Measurements from ENCODE around the gene UNC80. TPM values are rescaled to one million over a fixed set of nuclear protein-coding genes. Genes with fewer than 3 reads are reported as not detected.

Gene UNC80
- total and polyA plus RNA-seq, 2 donors from 2014 or later: 0.04 to 0.06 TPM

DNA sequence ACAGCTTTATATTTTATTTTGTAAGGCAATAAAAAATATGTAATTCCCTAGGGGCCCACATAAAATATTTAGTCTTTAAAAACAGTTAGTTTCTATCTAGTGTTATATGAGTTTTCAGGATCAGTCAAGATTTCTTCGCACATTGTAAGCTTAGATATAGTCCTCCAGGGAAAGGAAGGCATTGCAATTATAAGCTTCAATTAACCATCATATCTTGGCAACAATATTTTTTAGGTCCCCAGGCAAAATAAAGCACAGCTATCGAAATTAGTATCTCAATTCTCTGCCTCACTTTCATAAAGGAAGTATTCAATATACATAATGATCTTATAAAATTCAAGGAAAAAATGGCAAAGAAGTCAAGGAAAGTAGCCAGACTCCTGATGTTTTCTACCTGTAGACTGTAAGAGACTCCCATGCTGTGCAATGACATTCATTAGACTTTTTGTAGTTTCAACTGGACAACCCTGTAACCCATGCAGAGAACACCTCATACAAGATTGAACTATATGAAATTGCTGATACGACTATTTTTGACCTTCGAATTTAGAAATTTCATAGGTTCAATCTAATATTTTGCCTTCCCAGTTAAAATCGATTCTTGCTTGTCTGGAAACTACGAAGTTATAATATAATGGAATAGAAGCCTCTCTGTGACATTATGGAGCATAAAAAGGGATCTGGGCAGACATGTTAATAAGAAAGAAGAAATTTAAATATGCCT lies 96.8 kb downstream of the UNC80 start:
- H3K4me3 ChIP-seq (ENCODE audit: low read length in 3 of 3): no peak overlapping the region
- H3K9ac ChIP-seq (ENCODE audit: low read length in 3 of 3): no peak overlapping the region
- DNase-seq: no peak
- no peaks in the 10 kb centered on the region for H3K36me3 ChIP-seq (ENCODE audit: control insufficient read depth in 2 of 3, insufficient read depth in 3 of 3, low read length in 3 of 3)
- TF ChIP-seq, protein P1, sequence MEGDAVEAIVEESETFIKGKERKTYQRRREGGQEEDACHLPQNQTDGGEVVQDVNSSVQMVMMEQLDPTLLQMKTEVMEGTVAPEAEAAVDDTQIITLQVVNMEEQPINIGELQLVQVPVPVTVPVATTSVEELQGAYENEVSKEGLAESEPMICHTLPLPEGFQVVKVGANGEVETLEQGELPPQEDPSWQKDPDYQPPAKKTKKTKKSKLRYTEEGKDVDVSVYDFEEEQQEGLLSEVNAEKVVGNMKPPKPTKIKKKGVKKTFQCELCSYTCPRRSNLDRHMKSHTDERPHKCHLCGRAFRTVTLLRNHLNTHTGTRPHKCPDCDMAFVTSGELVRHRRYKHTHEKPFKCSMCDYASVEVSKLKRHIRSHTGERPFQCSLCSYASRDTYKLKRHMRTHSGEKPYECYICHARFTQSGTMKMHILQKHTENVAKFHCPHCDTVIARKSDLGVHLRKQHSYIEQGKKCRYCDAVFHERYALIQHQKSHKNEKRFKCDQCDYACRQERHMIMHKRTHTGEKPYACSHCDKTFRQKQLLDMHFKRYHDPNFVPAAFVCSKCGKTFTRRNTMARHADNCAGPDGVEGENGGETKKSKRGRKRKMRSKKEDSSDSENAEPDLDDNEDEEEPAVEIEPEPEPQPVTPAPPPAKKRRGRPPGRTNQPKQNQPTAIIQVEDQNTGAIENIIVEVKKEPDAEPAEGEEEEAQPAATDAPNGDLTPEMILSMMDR (IDR thresholded peaks at IDR 0.05; ENCODE audit: borderline replicate concordance, extremely low read depth, insufficient read depth): no peak
- no peaks in the 10 kb centered on the region for H3K4me1 ChIP-seq (ENCODE audit: control insufficient read depth in 2 of 3, insufficient read depth in 2 of 3, low read depth in 1 of 3, low read length in 3 of 3)
- intact Hi-C loops (cut with DNase I): no loop called here
- FAIRE-seq: no peak
- no peaks in the 10 kb centered on the region for H3K27me3 ChIP-seq (ENCODE audit: control insufficient read depth, insufficient read depth, low read length)
- no peaks in the 10 kb centered on the region for H3K9me3 ChIP-seq (ENCODE audit: control insufficient read depth in 2 of 3, insufficient read depth in 1 of 3, low read length in 3 of 3)
- H3K27ac ChIP-seq (ENCODE audit: low read depth in 2 of 2, low read length in 2 of 2): no peak overlapping the region

DNA sequence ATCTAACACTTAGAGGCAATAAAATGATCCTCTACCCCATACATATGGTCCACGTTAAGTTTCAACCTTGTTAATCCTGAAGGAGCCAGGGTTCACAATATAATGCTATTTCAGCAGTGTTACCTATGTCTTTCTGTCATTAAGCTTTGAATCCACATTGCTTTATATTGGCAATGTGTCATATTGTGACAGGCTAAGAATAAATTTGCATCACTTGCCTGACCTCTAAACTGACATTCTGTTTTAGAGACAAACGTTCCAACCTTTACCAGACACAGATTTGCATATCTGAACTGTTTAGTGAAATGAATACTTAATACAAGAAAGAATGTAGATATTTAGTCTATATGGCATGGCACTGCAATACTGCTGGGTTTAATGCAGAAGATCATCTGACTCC lies 98.4 kb downstream of the UNC80 start:
- FAIRE-seq (no peak), DNase-seq (no peak)
- H3K27ac ChIP-seq (ENCODE audit: low read depth in 2 of 2, low read length in 2 of 2): no peak overlapping the region
- no peaks in the 10 kb centered on the region for H3K36me3 ChIP-seq (ENCODE audit: control insufficient read depth in 2 of 3, insufficient read depth in 3 of 3, low read length in 3 of 3)
- no peaks in the 10 kb centered on the region for H3K4me1 ChIP-seq (ENCODE audit: control insufficient read depth in 2 of 3, insufficient read depth in 2 of 3, low read depth in 1 of 3, low read length in 3 of 3)
- TF ChIP-seq, protein P1 (IDR thresholded peaks at IDR 0.05; ENCODE audit: borderline replicate concordance, extremely low read depth, insufficient read depth): no peak
- no peak overlapping the region for H3K4me3 ChIP-seq (ENCODE audit: low read length in 3 of 3)
- intact Hi-C loops (cut with DNase I): no loop called here
- H3K27me3 ChIP-seq (ENCODE audit: control insufficient read depth, insufficient read depth, low read length): no peaks in the 10 kb centered on the region
- H3K9me3 ChIP-seq (ENCODE audit: control insufficient read depth in 2 of 3, insufficient read depth in 1 of 3, low read length in 3 of 3): no peaks in the 10 kb centered on the region
- H3K9ac ChIP-seq (ENCODE audit: low read length in 3 of 3): no peak overlapping the region

DNA sequence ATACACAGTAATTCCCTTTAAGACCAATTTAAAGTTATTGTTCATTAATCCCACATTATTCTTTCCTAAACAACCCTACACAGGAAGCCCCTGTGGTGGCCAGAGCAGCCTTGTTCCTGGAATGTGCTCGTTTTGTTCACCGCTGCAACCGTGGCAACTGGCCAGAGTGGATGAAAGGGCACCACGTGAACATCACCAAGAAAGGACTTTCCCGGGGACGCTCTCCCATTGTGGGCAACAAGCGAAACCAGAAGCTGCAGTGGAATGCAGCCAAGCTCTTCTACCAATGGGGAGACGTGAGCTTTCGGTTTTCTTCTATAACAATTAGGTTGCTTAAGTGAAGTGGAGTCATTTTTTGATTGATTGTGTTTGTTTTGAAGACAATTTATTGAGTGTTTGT lies 101.0 kb downstream of the UNC80 start:
- DNase-seq: peak in 3 of 5 donors; percentile 4 to 85 (median 43)
- no peak for FAIRE-seq
- Histone ChIP-seq H3K9ac (ENCODE audit: low read length in 3 of 3) (no peak overlapping the region), H3K4me3 (ENCODE audit: low read length in 3 of 3) (peak overlapping the region in 1 of 3 donors; percentile 1), H3K9me3 (ENCODE audit: control insufficient read depth in 2 of 3, insufficient read depth in 1 of 3, low read length in 3 of 3) (no peaks in the 10 kb centered on the region), H3K4me1 (ENCODE audit: control insufficient read depth in 2 of 3, insufficient read depth in 2 of 3, low read depth in 1 of 3, low read length in 3 of 3) (no peaks in the 10 kb centered on the region), H3K36me3 (ENCODE audit: control insufficient read depth in 2 of 3, insufficient read depth in 3 of 3, low read length in 3 of 3) (no peaks in the 10 kb centered on the region), H3K27me3 (ENCODE audit: control insufficient read depth, insufficient read depth, low read length) (no peaks in the 10 kb centered on the region), H3K27ac (ENCODE audit: low read depth in 2 of 2, low read length in 2 of 2) (no peak overlapping the region)
- TF ChIP-seq, protein P1 (IDR thresholded peaks at IDR 0.05; ENCODE audit: borderline replicate concordance, extremely low read depth, insufficient read depth): no peak
- intact Hi-C loops (cut with DNase I): no loop called here
